CD4-positive, alpha-beta memory T cell (primary cell): ENCODE data around the gene RCN2. TPM values are rescaled to one million over a fixed set of nuclear protein-coding genes. Genes with fewer than 3 reads are reported as not detected.
"Not testable (repeated sequence)": the region's sequence is repeated elsewhere in the genome, so short reads cannot be mapped to it uniquely, and the experiment has no call there.

ENCODE experiments used
- CTCF ChIA-PET: fragments of 350-600 bp; sonication (Branson Sonifier 250); formaldehyde crosslinking; loops from one replicate; lab custom pipeline; 2021; ENCODE audit warnings: inconsistent platforms; ENCODE audit not compliant: partially characterized antibody; lab: Charles Lee
- POLR2A ChIA-PET: fragments of 350-600 bp; sonication (Branson Sonifier 250); formaldehyde crosslinking; loops from one replicate; lab custom pipeline; 2021; ENCODE audit not compliant: partially characterized antibody; lab: Charles Lee
- DNase-seq, 5 donors: peaks; one replicate each; pipeline versions ENCODE4 v3.0.0 to v3.0.0-alpha.2; 2020 to 2022; ENCODE audit warnings: mixed read lengths in 1 of 5
- H3K27ac ChIP-seq: one replicate; pipeline ENCODE4 v1.7.0; 2013; ENCODE audit warnings: low read depth, low read length
- H3K27me3 ChIP-seq: 2 replicates; pipeline ENCODE4 v1.7.0; 2013; ENCODE audit warnings: mild to moderate bottlenecking, low read length, moderate library complexity; ENCODE audit not compliant: insufficient read depth
- H3K36me3 ChIP-seq: 2 replicates; pipeline ENCODE4 v1.7.0; 2013; ENCODE audit warnings: mild to moderate bottlenecking, low read length, moderate library complexity; ENCODE audit not compliant: insufficient read depth
- H3K4me1 ChIP-seq: 2 replicates; pipeline ENCODE4 v1.7.0; 2013; ENCODE audit warnings: mild to moderate bottlenecking, low read length, moderate library complexity; ENCODE audit not compliant: insufficient read depth
- H3K4me3 ChIP-seq, 2 donors: one replicate each; pipeline ENCODE4 v1.7.0; 2013; ENCODE audit warnings: low read length in 2 of 2, mild to moderate bottlenecking in 1 of 2
- H3K9me3 ChIP-seq, 2 donors: one replicate each; pipeline ENCODE4 v1.7.0; 2013; ENCODE audit warnings: low read length in 2 of 2, control low read depth in 1 of 2; ENCODE audit not compliant: control insufficient read depth in 1 of 2
- H3K27ac Mint-ChIP-seq, 7 donors: one replicate each; pipeline ENCODE4 v1.8.0; 2020 to 2021; ENCODE audit warnings: mixed read lengths in 7 of 7, mild to moderate bottlenecking in 6 of 7, inconsistent platforms in 3 of 7, moderate library complexity in 3 of 7
- H3K27me3 Mint-ChIP-seq, 2 donors: one replicate each; pipeline ENCODE4 v1.8.0; 2020 to 2021; ENCODE audit warnings: mixed read lengths in 2 of 2
- H3K36me3 Mint-ChIP-seq, 2 donors: one replicate each; pipeline ENCODE4 v1.8.0; 2020 to 2021; ENCODE audit warnings: mixed read lengths in 2 of 2, inconsistent platforms in 1 of 2, mild to moderate bottlenecking in 1 of 2
- H3K4me1 Mint-ChIP-seq, 4 donors: one replicate each; pipeline ENCODE4 v1.8.0; 2020 to 2021; ENCODE audit warnings: mixed read lengths in 4 of 4, mild to moderate bottlenecking in 1 of 4
- H3K4me3 Mint-ChIP-seq, 8 donors: one replicate each; pipeline ENCODE4 v1.8.0; 2020 to 2021; ENCODE audit warnings: mixed read lengths in 8 of 8, mild to moderate bottlenecking in 7 of 8, moderate library complexity in 6 of 8, inconsistent platforms in 3 of 8
- H3K9me3 Mint-ChIP-seq, 8 donors: one replicate each; pipeline ENCODE4 v1.8.0; 2020 to 2021; ENCODE audit warnings: mixed read lengths in 8 of 8, mild to moderate bottlenecking in 5 of 8, inconsistent platforms in 3 of 8, moderate library complexity in 1 of 8
- intact Hi-C: fragments of 100-400 bp; cut with micrococcal nuclease; formaldehyde crosslinking; loops from one replicate; pipeline ENCODE4 v1.15.1; 2023
- polyA plus RNA-seq, 2 donors: library from polyadenylated mRNA; unstranded; fragments of 300-500 nt; fragmentation: Illumina TruSeq; gene quantifications; one replicate each; pipeline ENCODE4 v1.2.3, GENCODE V29; 2021
- total RNA-seq, 2 experiments: library from RNA; stranded (reverse); gene quantifications; one replicate each; pipeline ENCODE4 v1.2.3, GENCODE V29; 2021

The RCN2 gene
- total and polyA plus RNA-seq, 4 experiments from 2014 or later = 28.4 to 46.5 (median 34.2) TPM

GRCh38 chr15:76962337-76963013 is 30.9 kb downstream of the RCN2 start:
- Histone ChIP-seq H3K27me3 (no peaks in the 10 kb centered on the region), H3K4me3 (no peak overlapping the region), H3K36me3 (no peaks in the 10 kb centered on the region), H3K27ac (no peak overlapping the region), H3K4me1 (no peaks in the 10 kb centered on the region), H3K9me3 (no peaks in the 10 kb centered on the region)
- Mint-ChIP-seq H3K9me3 (no peaks in the 10 kb centered on the region), H3K4me3 (no peak overlapping the region), H3K27me3 (peaks cover 6 to 19% of the 10 kb centered on the region in 2 donors), H3K36me3 (no peaks in the 10 kb centered on the region), H3K4me1 (no peaks in the 10 kb centered on the region), H3K27ac (no peak overlapping the region)
- intact Hi-C loops = no loop called here
- CTCF ChIA-PET = interaction anchor here (3.8 kb wide), 1 partner anchor 11 kb away, joined by 16 read pairs; no protein-coding TSS in a partner anchor
- POLR2A ChIA-PET = interaction anchor here (1.5 kb wide), 1 partner anchor 32 kb away, joined by 3 read pairs; the partner anchor contains the start of gene PSTPIP1
- no peak for DNase-seq

GRCh38 chr15:76963596-76963995 is 32.0 kb downstream of the RCN2 start:
- Histone ChIP-seq H3K4me3 (no peak overlapping the region), H3K27ac (no peak overlapping the region), H3K36me3 (no peaks in the 10 kb centered on the region), H3K9me3 (no peaks in the 10 kb centered on the region), H3K4me1 (no peaks in the 10 kb centered on the region), H3K27me3 (no peaks in the 10 kb centered on the region)
- H3K27me3 Mint-ChIP-seq = peaks cover 6 to 19% of the 10 kb centered on the region in 2 donors
- no peak for DNase-seq
- intact Hi-C loops = no loop called here
- POLR2A ChIA-PET = interaction anchor here (1.5 kb wide), 1 partner anchor 31 kb away, joined by 3 read pairs; the partner anchor contains the start of gene PSTPIP1
- no peak overlapping the region for H3K27ac Mint-ChIP-seq
- no peaks in the 10 kb centered on the region for H3K4me1 Mint-ChIP-seq
- H3K4me3 Mint-ChIP-seq = no peak overlapping the region
- CTCF ChIA-PET = interaction anchor here (0.7 to 3.8 kb wide), 3 partner anchors 9 to 579 kb away, joined by 3 to 16 read pairs (median 3); no protein-coding TSS in a partner anchor
- no peaks in the 10 kb centered on the region for H3K36me3 Mint-ChIP-seq
- peaks cover 0 to under 1% (median 0%) of the 10 kb centered on the region in 8 donors for H3K9me3 Mint-ChIP-seq

GRCh38 chr15:76964157-76964556 is 32.6 kb downstream of the RCN2 start:
- Mint-ChIP-seq H3K27me3 (peaks cover 6 to 19% of the 10 kb centered on the region in 2 donors), H3K36me3 (no peaks in the 10 kb centered on the region), H3K4me3 (no peak overlapping the region), H3K27ac (peak overlapping the region in 1 of 7 donors; percentile 2), H3K9me3 (peaks cover 0 to 1% (median 0%) of the 10 kb centered on the region in 8 donors), H3K4me1 (no peaks in the 10 kb centered on the region)
- intact Hi-C loops = no loop called here
- Histone ChIP-seq H3K9me3 (no peaks in the 10 kb centered on the region), H3K27me3 (no peaks in the 10 kb centered on the region), H3K36me3 (no peaks in the 10 kb centered on the region), H3K4me3 (no peak overlapping the region), H3K27ac (no peak overlapping the region), H3K4me1 (no peaks in the 10 kb centered on the region)
- ChIA-PET CTCF (interaction anchor here (0.7 to 1.2 kb wide), 2 partner anchors 61 to 579 kb away, joined by 3 read pairs; no protein-coding TSS in a partner anchor), POLR2A (no interaction called here)
- DNase-seq = no peak

GRCh38 chr15:76966051-76966450 is 34.5 kb downstream of the RCN2 start:
- H3K36me3 ChIP-seq, H3K27ac ChIP-seq, intact Hi-C loops, CTCF ChIA-PET, H3K4me3 ChIP-seq, H3K4me3 Mint-ChIP-seq, H3K27me3 ChIP-seq, H3K4me1 Mint-ChIP-seq, H3K9me3 Mint-ChIP-seq, H3K4me1 ChIP-seq, DNase-seq, H3K36me3 Mint-ChIP-seq, H3K9me3 ChIP-seq, POLR2A ChIA-PET, H3K27ac Mint-ChIP-seq: not testable (repeated sequence)
- peaks cover 6 to 19% of the 10 kb centered on the region in 2 donors for H3K27me3 Mint-ChIP-seq

- Mint-ChIP-seq H3K4me1 (no peaks in the 10 kb centered on the region), H3K9me3 (peaks cover 0 to 1% (median 0%) of the 10 kb centered on the region in 8 donors), H3K27ac (no peak overlapping the region), H3K27me3 (peaks cover 4 to 17% of the 10 kb centered on the region in 2 donors), H3K4me3 (no peak overlapping the region), H3K36me3 (no peaks in the 10 kb centered on the region)
- Histone ChIP-seq H3K4me3 (no peak overlapping the region), H3K4me1 (no peaks in the 10 kb centered on the region), H3K9me3 (no peaks in the 10 kb centered on the region), H3K27me3 (no peaks in the 10 kb centered on the region), H3K27ac (no peak overlapping the region), H3K36me3 (no peaks in the 10 kb centered on the region)
- DNase-seq = no peak
- intact Hi-C loops = no loop called here
- ChIA-PET POLR2A (no interaction called here), CTCF (no interaction called here)
Observed at GRCh38 chr15:76967067-76967466, 35.5 kb downstream of the RCN2 start.

- CTCF ChIA-PET = no interaction called here
- no peak overlapping the region for H3K4me3 Mint-ChIP-seq
Observed at GRCh38 chr15:76968306-76968705, 36.8 kb downstream of the RCN2 start.

More at GRCh38 chr15:76968306-76968705, 36.8 kb downstream of the RCN2 start:
- intact Hi-C loops = no loop called here
- Mint-ChIP-seq H3K4me1 (peaks cover 0 to under 1% (median under 1%) of the 10 kb centered on the region in 4 donors), H3K27ac (no peak overlapping the region), H3K36me3 (no peaks in the 10 kb centered on the region), H3K9me3 (peaks cover 0 to 1% (median 0%) of the 10 kb centered on the region in 8 donors), H3K27me3 (peaks cover 0 to 11% of the 10 kb centered on the region in 2 donors)
- H3K4me3 ChIP-seq = no peak overlapping the region
- POLR2A ChIA-PET = interaction anchor here (1.1 to 1.6 kb wide), 2 partner anchors 13 to 27 kb away, joined by 5 read pairs; partner anchors contain the start of gene PSTPIP1
- no peaks in the 10 kb centered on the region for H3K4me1 ChIP-seq
- no peaks in the 10 kb centered on the region for H3K36me3 ChIP-seq
- H3K27ac ChIP-seq = no peak overlapping the region
- H3K27me3 ChIP-seq = no peaks in the 10 kb centered on the region
- H3K9me3 ChIP-seq = no peaks in the 10 kb centered on the region
- DNase-seq = no peak
